ENCODE data around the gene ADAMTS12. TPM values are rescaled to one million over a fixed set of nuclear protein-coding genes. Genes with fewer than 3 reads are reported as not detected.

Gene ADAMTS12
- total RNA-seq, 2 experiments from 2014 or later, result not detected

GRCh38 chr5:33621514-33621913, 270.3 kb downstream of the ADAMTS12 start:
- no TSS peak for BruUV-seq (replicated peaks)
- no peaks in the 10 kb centered on the region for H4K20me1 ChIP-seq (ENCODE audit: insufficient read depth, low read length)
- H3K4me3 ChIP-seq (ENCODE audit: low read depth, low read length, poor library complexity, severe bottlenecking), result no peak overlapping the region
- POLR2A ChIA-PET, result no interaction called here
- H3K9me2 ChIP-seq (ENCODE audit: insufficient read depth, low read length), result no peaks in the 10 kb centered on the region
- H3K9me3 ChIP-seq (ENCODE audit: low read length), result no peaks in the 10 kb centered on the region
- no peaks in the 10 kb centered on the region for H3K36me3 ChIP-seq (ENCODE audit: insufficient read depth, low read length)
- H3K79me2 ChIP-seq (ENCODE audit: insufficient read depth, low read depth, low read length), result no peaks in the 10 kb centered on the region
- intact Hi-C loops (cut with micrococcal nuclease; ENCODE audit: unreplicated experiment), result no loop called here
- no peaks in the 10 kb centered on the region for H3K4me1 ChIP-seq (ENCODE audit: insufficient read depth, low read length, poor library complexity, severe bottlenecking)
- DNase-seq (ENCODE audit: low spot score), result no peak
- no peak overlapping the region for H3K27ac ChIP-seq (ENCODE audit: low read depth, low read length, poor library complexity, severe bottlenecking)
- CTCF ChIA-PET (ENCODE audit: unreplicated experiment), result no interaction called here
- TF ChIP-seq, protein P1, sequence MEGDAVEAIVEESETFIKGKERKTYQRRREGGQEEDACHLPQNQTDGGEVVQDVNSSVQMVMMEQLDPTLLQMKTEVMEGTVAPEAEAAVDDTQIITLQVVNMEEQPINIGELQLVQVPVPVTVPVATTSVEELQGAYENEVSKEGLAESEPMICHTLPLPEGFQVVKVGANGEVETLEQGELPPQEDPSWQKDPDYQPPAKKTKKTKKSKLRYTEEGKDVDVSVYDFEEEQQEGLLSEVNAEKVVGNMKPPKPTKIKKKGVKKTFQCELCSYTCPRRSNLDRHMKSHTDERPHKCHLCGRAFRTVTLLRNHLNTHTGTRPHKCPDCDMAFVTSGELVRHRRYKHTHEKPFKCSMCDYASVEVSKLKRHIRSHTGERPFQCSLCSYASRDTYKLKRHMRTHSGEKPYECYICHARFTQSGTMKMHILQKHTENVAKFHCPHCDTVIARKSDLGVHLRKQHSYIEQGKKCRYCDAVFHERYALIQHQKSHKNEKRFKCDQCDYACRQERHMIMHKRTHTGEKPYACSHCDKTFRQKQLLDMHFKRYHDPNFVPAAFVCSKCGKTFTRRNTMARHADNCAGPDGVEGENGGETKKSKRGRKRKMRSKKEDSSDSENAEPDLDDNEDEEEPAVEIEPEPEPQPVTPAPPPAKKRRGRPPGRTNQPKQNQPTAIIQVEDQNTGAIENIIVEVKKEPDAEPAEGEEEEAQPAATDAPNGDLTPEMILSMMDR (conservative IDR thresholded peaks at IDR 0.05; ENCODE audit: low read length), result no peak
- no peak for TF ChIP-seq EZH2phosphoT487 (IDR thresholded peaks at IDR 0.05; ENCODE audit: borderline replicate concordance, low read depth, low read length)
- no peak overlapping the region for H3K4me2 ChIP-seq (ENCODE audit: low read length)
- H2AFZ ChIP-seq (ENCODE audit: low read length), result no peak overlapping the region

DNA sequence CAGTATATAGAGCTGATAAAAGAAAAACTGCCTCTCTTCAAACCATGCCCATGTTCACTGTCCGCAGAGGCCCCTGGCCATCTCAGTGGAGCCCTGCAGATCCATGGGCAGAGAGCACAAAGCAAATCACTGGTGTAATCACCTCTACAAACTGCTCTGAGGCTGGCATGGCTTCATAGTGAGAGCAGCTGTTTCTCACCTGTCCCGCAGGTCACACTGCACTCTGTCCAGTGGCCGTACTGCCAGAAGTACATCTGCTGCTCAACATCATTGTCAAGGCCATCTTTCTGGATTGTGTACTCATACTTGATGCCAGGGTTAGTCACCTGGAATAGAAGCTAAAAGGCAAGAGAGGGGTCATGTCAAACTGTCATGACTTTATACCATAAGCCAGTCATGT, 277.8 kb downstream of the ADAMTS12 start:
- no peak overlapping the region for H3K4me2 ChIP-seq (ENCODE audit: low read length)
- H3K4me3 ChIP-seq (ENCODE audit: low read depth, low read length, poor library complexity, severe bottlenecking), result no peak overlapping the region
- no peak for TF ChIP-seq EZH2phosphoT487 (IDR thresholded peaks at IDR 0.05; ENCODE audit: borderline replicate concordance, low read depth, low read length)
- TF ChIP-seq, protein P1 (conservative IDR thresholded peaks at IDR 0.05; ENCODE audit: low read length), result no peak
- H3K36me3 ChIP-seq (ENCODE audit: insufficient read depth, low read length), result no peaks in the 10 kb centered on the region
- no peak overlapping the region for H2AFZ ChIP-seq (ENCODE audit: low read length)
- intact Hi-C loops (cut with micrococcal nuclease; ENCODE audit: unreplicated experiment), result no loop called here
- no peak overlapping the region for H3K27ac ChIP-seq (ENCODE audit: low read depth, low read length, poor library complexity, severe bottlenecking)
- H3K4me1 ChIP-seq (ENCODE audit: insufficient read depth, low read length, poor library complexity, severe bottlenecking), result no peaks in the 10 kb centered on the region
- CTCF ChIA-PET (ENCODE audit: unreplicated experiment), result no interaction called here
- H3K79me2 ChIP-seq (ENCODE audit: insufficient read depth, low read depth, low read length), result no peaks in the 10 kb centered on the region
- no peaks in the 10 kb centered on the region for H4K20me1 ChIP-seq (ENCODE audit: insufficient read depth, low read length)
- POLR2A ChIA-PET, result interaction anchor here (0.7 kb wide), 1 partner anchor 572 kb away, joined by 3 read pairs; no protein-coding TSS in a partner anchor
- no peaks in the 10 kb centered on the region for H3K9me3 ChIP-seq (ENCODE audit: low read length)
- no TSS peak for BruUV-seq (replicated peaks)
- no peaks in the 10 kb centered on the region for H3K9me2 ChIP-seq (ENCODE audit: insufficient read depth, low read length)
- DNase-seq (ENCODE audit: low spot score), result no peak

GRCh38 chr5:33612386-33612785, 279.4 kb downstream of the ADAMTS12 start:
- H2AFZ ChIP-seq (ENCODE audit: low read length), result no peak overlapping the region
- no peak overlapping the region for H3K4me3 ChIP-seq (ENCODE audit: low read depth, low read length, poor library complexity, severe bottlenecking)
- H3K9me3 ChIP-seq (ENCODE audit: low read length), result no peaks in the 10 kb centered on the region
- no peak overlapping the region for H3K27ac ChIP-seq (ENCODE audit: low read depth, low read length, poor library complexity, severe bottlenecking)
- CTCF ChIA-PET (ENCODE audit: unreplicated experiment), result no interaction called here
- no peak overlapping the region for H3K4me2 ChIP-seq (ENCODE audit: low read length)
- no peak for TF ChIP-seq EZH2phosphoT487 (IDR thresholded peaks at IDR 0.05; ENCODE audit: borderline replicate concordance, low read depth, low read length)
- TF ChIP-seq, protein P1 (conservative IDR thresholded peaks at IDR 0.05; ENCODE audit: low read length), result no peak
- H4K20me1 ChIP-seq (ENCODE audit: insufficient read depth, low read length), result no peaks in the 10 kb centered on the region
- intact Hi-C loops (cut with micrococcal nuclease; ENCODE audit: unreplicated experiment), result no loop called here
- no TSS peak for BruUV-seq (replicated peaks)
- H3K4me1 ChIP-seq (ENCODE audit: insufficient read depth, low read length, poor library complexity, severe bottlenecking), result no peaks in the 10 kb centered on the region
- H3K79me2 ChIP-seq (ENCODE audit: insufficient read depth, low read depth, low read length), result no peaks in the 10 kb centered on the region
- DNase-seq (ENCODE audit: low spot score), result no peak
- no peaks in the 10 kb centered on the region for H3K36me3 ChIP-seq (ENCODE audit: insufficient read depth, low read length)
- POLR2A ChIA-PET, result no interaction called here
- no peaks in the 10 kb centered on the region for H3K9me2 ChIP-seq (ENCODE audit: insufficient read depth, low read length)

All from OCI-LY7 (cell line).